ENCODE results near the gene RBFA. TPM values are rescaled to one million over a fixed set of nuclear protein-coding genes. Genes with fewer than 3 reads are reported as not detected.

Gene RBFA
- total RNA-seq, 1 experiment from 2014 or later, result 45.3 TPM

DNA sequence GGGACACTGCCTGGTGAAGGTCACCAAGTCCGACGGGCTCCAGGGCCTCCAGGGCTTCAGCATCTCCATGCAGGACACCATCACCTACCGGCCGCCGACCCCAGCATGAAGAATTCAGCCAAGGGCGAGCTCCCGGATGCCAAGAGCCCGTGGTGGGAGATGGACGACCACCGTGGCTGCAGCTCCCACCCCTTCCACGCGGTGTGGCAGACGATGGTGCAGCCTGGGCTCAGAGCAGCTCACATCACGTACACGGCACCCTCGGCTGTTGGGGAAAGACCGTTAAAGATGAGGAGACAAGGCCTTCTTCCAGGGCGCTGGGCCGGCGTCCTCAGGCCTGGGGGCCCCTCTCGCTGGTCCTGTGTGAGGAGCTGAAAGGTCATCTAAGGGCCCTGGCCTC is 43.6 kb downstream of the RBFA start:
- RAD21 ChIA-PET (ENCODE audit: low non-redundant PET in 1 of 2, low total read pairs in 2 of 2, uncharacterized antibody in 2 of 2, unreplicated experiment in 2 of 2), result no interaction called here
- no peaks in the 10 kb centered on the region for H3K27me3 ChIP-seq (ENCODE audit: insufficient read depth, low read length)
- H4K20me1 ChIP-seq (ENCODE audit: insufficient read depth), result no peaks in the 10 kb centered on the region
- no TSS peak for BruUV-seq (replicated peaks)
- POLR2A ChIA-PET, result no interaction called here
- DNase-seq (ENCODE audit: low read depth, low spot score) (no peak), ATAC-seq (no peak)
- no peak overlapping the region for H3K27ac ChIP-seq (ENCODE audit: low read depth, low read length)
- H3K9me3 ChIP-seq (ENCODE audit: control insufficient read depth in 1 of 2, insufficient read depth in 1 of 2, low read depth in 1 of 2, low read length in 2 of 2), result no peaks in the 10 kb centered on the region
- CTCF ChIA-PET, result no interaction called here
- intact Hi-C loops (cut with micrococcal nuclease), result no loop called here
- no peak overlapping the region for H3K9ac ChIP-seq (ENCODE audit: low read length)
- H3K4me1 ChIP-seq (ENCODE audit: control insufficient read depth in 1 of 2, insufficient read depth in 2 of 2, low read length in 2 of 2), result no peaks in the 10 kb centered on the region
- H3K4me3 ChIP-seq (replicated peaks in 1 of 2; ENCODE audit: low read depth in 1 of 2, low read length in 2 of 2), result no peak overlapping the region
- H3K36me3 ChIP-seq (ENCODE audit: control insufficient read depth in 1 of 2, insufficient read depth in 2 of 2, low read length in 2 of 2), result no peaks in the 10 kb centered on the region
- no peak overlapping the region for H2AFZ ChIP-seq (ENCODE audit: low read depth, low read length, poor library complexity, severe bottlenecking)
- no peak overlapping the region for H3K4me2 ChIP-seq (ENCODE audit: low read length)
- no peaks in the 10 kb centered on the region for H3K79me2 ChIP-seq (ENCODE audit: insufficient read depth, low read length)
- H3K9me2 ChIP-seq (ENCODE audit: insufficient read depth), result no peaks in the 10 kb centered on the region
- TF ChIP-seq EZH2phosphoT487 (IDR thresholded peaks at IDR 0.05; ENCODE audit: borderline replicate concordance) (no peak), EGR1 (IDR thresholded peaks at IDR 0.05; ENCODE audit: low read depth) (no peak), EZH2 (IDR thresholded peaks at IDR 0.05) (no peak), JUND (IDR thresholded peaks at IDR 0.05) (no peak)
- TF ChIP-seq, protein P1, sequence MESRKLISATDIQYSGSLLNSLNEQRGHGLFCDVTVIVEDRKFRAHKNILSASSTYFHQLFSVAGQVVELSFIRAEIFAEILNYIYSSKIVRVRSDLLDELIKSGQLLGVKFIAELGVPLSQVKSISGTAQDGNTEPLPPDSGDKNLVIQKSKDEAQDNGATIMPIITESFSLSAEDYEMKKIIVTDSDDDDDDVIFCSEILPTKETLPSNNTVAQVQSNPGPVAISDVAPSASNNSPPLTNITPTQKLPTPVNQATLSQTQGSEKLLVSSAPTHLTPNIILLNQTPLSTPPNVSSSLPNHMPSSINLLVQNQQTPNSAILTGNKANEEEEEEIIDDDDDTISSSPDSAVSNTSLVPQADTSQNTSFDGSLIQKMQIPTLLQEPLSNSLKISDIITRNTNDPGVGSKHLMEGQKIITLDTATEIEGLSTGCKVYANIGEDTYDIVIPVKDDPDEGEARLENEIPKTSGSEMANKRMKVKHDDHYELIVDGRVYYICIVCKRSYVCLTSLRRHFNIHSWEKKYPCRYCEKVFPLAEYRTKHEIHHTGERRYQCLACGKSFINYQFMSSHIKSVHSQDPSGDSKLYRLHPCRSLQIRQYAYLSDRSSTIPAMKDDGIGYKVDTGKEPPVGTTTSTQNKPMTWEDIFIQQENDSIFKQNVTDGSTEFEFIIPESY (IDR thresholded peaks at IDR 0.05; ENCODE audit: extremely low read depth, insufficient replicate concordance, low read length), result no peak
- TF ChIP-seq, protein P2, sequence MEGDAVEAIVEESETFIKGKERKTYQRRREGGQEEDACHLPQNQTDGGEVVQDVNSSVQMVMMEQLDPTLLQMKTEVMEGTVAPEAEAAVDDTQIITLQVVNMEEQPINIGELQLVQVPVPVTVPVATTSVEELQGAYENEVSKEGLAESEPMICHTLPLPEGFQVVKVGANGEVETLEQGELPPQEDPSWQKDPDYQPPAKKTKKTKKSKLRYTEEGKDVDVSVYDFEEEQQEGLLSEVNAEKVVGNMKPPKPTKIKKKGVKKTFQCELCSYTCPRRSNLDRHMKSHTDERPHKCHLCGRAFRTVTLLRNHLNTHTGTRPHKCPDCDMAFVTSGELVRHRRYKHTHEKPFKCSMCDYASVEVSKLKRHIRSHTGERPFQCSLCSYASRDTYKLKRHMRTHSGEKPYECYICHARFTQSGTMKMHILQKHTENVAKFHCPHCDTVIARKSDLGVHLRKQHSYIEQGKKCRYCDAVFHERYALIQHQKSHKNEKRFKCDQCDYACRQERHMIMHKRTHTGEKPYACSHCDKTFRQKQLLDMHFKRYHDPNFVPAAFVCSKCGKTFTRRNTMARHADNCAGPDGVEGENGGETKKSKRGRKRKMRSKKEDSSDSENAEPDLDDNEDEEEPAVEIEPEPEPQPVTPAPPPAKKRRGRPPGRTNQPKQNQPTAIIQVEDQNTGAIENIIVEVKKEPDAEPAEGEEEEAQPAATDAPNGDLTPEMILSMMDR (IDR thresholded peaks at IDR 0.05 in 2 of 3, conservative IDR thresholded peaks at IDR 0.05 in 1 of 3; ENCODE audit: borderline replicate concordance in 1 of 3, insufficient read depth in 1 of 3, low read depth in 2 of 3, low read length in 2 of 3), result no peak

Other genes with a start within 250 kb of the RBFA start
- gene KCNG2, start 236.5 kb upstream of the RBFA start, total RNA-seq (2021; ENCODE audit: unreplicated experiment), result not detected
- gene SLC66A2, start 82.8 kb upstream of the RBFA start, total RNA-seq (2021; ENCODE audit: unreplicated experiment), result 44.9 TPM
- gene HSBP1L1, start 69.8 kb upstream of the RBFA start, total RNA-seq (2021; ENCODE audit: unreplicated experiment), result 41.4 TPM
- 178 TPM for gene TXNL4A, start 45.9 kb upstream of the RBFA start, total RNA-seq (2021; ENCODE audit: unreplicated experiment)
- 45.4 TPM for gene ADNP2, start 74.8 kb downstream of the RBFA start, total RNA-seq (2021; ENCODE audit: unreplicated experiment)
- gene PARD6G, start 213.1 kb downstream of the RBFA start, total RNA-seq (2021; ENCODE audit: unreplicated experiment), result 12.8 TPM

Measured in HCT116 (cell line).